Ishikawa (cell line): Measurements from ENCODE around the gene CD151.

Experiments used
- CEBPB ChIP-seq: IDR thresholded peaks from 2 replicates; pipeline ENCODE4 v1.6.1; 2012
- CREB1 ChIP-seq: IDR thresholded peaks from 2 replicates; pipeline ENCODE4 v1.6.1; 2012; ENCODE audit warnings: low read depth
- EGR1 ChIP-seq: IDR thresholded peaks from 2 replicates; pipeline ENCODE4 v1.6.1; 2012
- EP300 ChIP-seq: IDR thresholded peaks from 2 replicates; pipeline ENCODE4 v1.6.1; 2012; ENCODE audit warnings: borderline replicate concordance
- FOXM1 ChIP-seq: IDR thresholded peaks from 2 replicates; pipeline ENCODE4 v1.6.1; 2012; ENCODE audit warnings: low read depth, borderline replicate concordance
- NFIC ChIP-seq: IDR thresholded peaks from 2 replicates; pipeline ENCODE4 v1.6.1; 2012
- RAD21 ChIP-seq: IDR thresholded peaks from 2 replicates; pipeline ENCODE4 v1.6.1; 2012; ENCODE audit warnings: low read depth
- REST ChIP-seq: IDR thresholded peaks from 2 replicates; pipeline ENCODE4 v1.6.1; 2012; ENCODE audit warnings: low read depth, mild to moderate bottlenecking
- TAF1 ChIP-seq: IDR thresholded peaks from 2 replicates; pipeline ENCODE4 v1.6.1; 2012; ENCODE audit warnings: low read depth, mild to moderate bottlenecking
- TCF12 ChIP-seq: IDR thresholded peaks from 2 replicates; pipeline ENCODE4 v1.6.1; 2012; ENCODE audit warnings: low read depth
- TEAD4 ChIP-seq: IDR thresholded peaks from 2 replicates; pipeline ENCODE4 v1.6.1; 2012
- USF1 ChIP-seq: IDR thresholded peaks from 2 replicates; pipeline ENCODE4 v1.6.1; 2012
- YY1 ChIP-seq: IDR thresholded peaks from 2 replicates; pipeline ENCODE4 v1.6.1; 2012; ENCODE audit warnings: low read depth
- ZBTB7A ChIP-seq: IDR thresholded peaks from 2 replicates; pipeline ENCODE4 v1.6.1; 2012; ENCODE audit warnings: low read depth
- TF ChIP-seq, protein P1 (sequence below): IDR thresholded peaks from 2 replicates; pipeline ENCODE4 v1.6.1; 2012

CD151 gene

DNA sequence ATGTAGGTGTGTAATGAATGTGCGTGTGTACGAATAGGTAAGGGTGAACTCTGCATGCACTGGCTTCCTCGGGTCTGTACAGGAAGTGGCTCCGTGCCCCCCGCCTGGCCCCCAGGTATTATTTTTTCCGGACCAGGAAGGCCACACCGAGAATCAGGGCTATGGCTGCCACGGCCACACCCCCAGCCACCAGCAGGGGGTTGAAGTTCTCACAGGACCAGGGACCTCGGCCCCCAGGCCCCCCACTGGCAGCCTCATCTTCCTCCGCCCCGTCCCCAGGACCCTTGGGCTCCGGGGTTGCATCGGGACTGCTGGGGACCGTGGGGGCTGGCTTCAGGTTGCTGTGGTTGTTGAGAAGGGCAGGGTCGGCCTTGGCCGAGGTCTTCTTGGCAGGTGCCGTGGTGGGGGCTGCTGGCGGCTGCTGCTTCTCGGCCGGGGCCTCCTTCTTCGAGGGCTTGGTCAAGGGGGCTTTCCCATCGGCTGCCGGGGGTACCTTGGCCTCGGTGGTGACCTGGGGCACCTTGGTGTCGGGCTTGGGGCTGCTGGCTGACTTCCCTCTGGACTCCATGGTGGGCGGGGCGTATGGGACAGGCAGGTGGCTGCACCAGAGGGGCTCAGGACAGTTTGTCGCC, 44.6 kb upstream of the CD151 start:
- TF ChIP-seq NFIC = no peak
- TF ChIP-seq CEBPB = no peak
- TF ChIP-seq RAD21 = no peak
- TF ChIP-seq TAF1 = no peak
- no peak for TF ChIP-seq EGR1
- TF ChIP-seq EP300 = no peak
- no peak for TF ChIP-seq TCF12
- no peak for TF ChIP-seq FOXM1
- TF ChIP-seq, protein P1, sequence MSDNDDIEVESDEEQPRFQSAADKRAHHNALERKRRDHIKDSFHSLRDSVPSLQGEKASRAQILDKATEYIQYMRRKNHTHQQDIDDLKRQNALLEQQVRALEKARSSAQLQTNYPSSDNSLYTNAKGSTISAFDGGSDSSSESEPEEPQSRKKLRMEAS = no peak
- no peak for TF ChIP-seq TEAD4
- no peak for TF ChIP-seq ZBTB7A
- TF ChIP-seq REST = no peak
- TF ChIP-seq CREB1 = no peak
- TF ChIP-seq YY1 = no peak
- TF ChIP-seq USF1 = no peak

DNA sequence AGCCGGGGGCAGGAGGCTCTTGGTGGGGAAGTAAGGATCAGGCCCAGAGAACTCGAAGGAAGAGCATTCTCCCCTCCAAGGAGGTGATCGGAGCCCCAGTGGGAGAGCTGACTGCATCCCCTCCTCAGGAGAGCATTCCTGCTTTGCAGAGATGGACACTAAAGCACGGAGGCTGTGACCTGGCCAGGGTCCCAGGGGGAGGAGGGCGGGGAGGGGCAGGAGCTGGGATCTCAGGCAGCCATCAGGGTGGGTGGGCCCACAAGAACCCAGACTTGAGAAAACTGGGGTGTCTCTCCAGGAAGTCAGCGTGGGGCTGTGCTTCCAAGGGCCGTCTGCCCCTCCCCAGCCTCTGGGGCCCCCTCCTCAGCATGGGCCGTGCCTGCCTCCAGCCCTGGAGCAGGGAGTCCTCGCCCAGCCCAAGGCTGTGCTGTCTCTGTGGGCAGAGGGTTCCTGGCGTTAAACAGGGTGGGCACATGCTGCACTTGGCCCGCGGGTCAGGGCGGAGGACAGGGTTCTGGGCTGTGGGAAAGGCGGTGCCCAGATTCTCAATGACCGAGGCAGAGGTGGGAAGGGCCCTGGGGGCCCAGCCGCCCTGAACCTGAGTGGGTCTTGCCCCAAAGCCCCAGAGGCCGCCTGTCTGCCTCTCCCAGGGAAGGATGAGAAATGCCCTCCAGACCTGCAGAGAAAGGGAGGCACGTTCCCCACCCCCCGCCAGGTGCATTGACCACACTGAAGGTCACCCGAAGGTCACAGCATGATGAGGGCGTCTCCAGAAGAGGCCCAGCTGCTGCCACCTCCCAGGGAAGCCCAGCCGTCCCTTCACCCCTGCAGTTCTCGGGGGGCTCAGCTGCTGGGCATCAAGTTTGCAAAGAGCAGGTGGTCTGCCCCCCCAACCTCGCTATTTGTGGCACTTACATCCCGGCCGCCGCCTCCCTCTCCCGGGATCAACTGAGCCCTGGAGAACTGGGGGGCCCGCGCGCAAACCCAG, 43.5 kb upstream of the CD151 start:
- no peak for TF ChIP-seq REST
- TF ChIP-seq CREB1 = no peak
- TF ChIP-seq YY1 = no peak
- TF ChIP-seq EGR1 = no peak

GRCh38 chr11:789943-790342, 42.8 kb upstream of the CD151 start, which contains the start of gene CEND1:
Gene CEND1, minus strand, starts transcription at chr11:790090. Its CDS starts 1,514 bp downstream, at chr11:788576.
- TF ChIP-seq YY1 = no peak
- no peak for TF ChIP-seq TCF12
- no peak for TF ChIP-seq CREB1
- no peak for TF ChIP-seq TEAD4
- no peak for TF ChIP-seq ZBTB7A
- TF ChIP-seq NFIC = no peak

- TF ChIP-seq CREB1 (no peak), ZBTB7A (peak; percentile 47; the same call in 1 of the 2 replicates)
Measured at GRCh38 chr11:790721-791564, 41.8 kb upstream of the CD151 start.

GRCh38 chr11:791658-792534, 40.9 kb upstream of the CD151 start:
- TF ChIP-seq YY1 (no peak), RAD21 (no peak), TAF1 (no peak), ZBTB7A (0 out of 2 replicates have a peak, but pooled peaks have one; percentile 62)

DNA sequence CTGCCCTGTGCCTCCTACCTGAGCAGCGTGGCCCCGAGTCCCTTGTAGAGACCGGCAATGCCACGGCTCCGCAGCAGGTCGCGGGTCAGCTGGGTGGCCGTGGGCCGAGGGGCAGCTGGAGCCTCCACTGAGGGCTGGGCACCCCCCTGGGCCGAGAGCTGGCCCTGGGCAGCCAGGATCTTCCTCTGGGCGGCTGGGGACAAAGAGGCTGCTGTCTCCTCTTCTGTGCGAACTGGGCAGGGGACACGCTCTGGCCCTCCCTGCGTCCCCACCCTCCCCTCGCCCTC, 40.3 kb upstream of the CD151 start:
- TF ChIP-seq NFIC = no peak
- no peak for TF ChIP-seq YY1
- no peak for TF ChIP-seq RAD21
- TF ChIP-seq TCF12 = no peak
- no peak for TF ChIP-seq EGR1
- TF ChIP-seq REST = no peak
- TF ChIP-seq TEAD4 = no peak
- TF ChIP-seq, protein P1 = no peak
- TF ChIP-seq USF1 = no peak
- no peak for TF ChIP-seq FOXM1
- TF ChIP-seq CEBPB = no peak
- TF ChIP-seq CREB1 = no peak
- no peak for TF ChIP-seq TAF1
- TF ChIP-seq ZBTB7A = no peak
- TF ChIP-seq EP300 = no peak
